GM19193 (cell line): Measurements from ENCODE around the gene HOXD10.

Experiments used
- POLR2A ChIP-seq: IDR thresholded peaks from 4 replicates; pipeline ENCODE4 v1.6.1; 2011; ENCODE audit not compliant: insufficient read depth, insufficient read length; ENCODE audit errors: extremely low read depth

HOXD10 gene

GRCh38 chr2:176105730-176106580, 10.6 kb upstream of the HOXD10 start:
- no peak for TF ChIP-seq POLR2A

DNA sequence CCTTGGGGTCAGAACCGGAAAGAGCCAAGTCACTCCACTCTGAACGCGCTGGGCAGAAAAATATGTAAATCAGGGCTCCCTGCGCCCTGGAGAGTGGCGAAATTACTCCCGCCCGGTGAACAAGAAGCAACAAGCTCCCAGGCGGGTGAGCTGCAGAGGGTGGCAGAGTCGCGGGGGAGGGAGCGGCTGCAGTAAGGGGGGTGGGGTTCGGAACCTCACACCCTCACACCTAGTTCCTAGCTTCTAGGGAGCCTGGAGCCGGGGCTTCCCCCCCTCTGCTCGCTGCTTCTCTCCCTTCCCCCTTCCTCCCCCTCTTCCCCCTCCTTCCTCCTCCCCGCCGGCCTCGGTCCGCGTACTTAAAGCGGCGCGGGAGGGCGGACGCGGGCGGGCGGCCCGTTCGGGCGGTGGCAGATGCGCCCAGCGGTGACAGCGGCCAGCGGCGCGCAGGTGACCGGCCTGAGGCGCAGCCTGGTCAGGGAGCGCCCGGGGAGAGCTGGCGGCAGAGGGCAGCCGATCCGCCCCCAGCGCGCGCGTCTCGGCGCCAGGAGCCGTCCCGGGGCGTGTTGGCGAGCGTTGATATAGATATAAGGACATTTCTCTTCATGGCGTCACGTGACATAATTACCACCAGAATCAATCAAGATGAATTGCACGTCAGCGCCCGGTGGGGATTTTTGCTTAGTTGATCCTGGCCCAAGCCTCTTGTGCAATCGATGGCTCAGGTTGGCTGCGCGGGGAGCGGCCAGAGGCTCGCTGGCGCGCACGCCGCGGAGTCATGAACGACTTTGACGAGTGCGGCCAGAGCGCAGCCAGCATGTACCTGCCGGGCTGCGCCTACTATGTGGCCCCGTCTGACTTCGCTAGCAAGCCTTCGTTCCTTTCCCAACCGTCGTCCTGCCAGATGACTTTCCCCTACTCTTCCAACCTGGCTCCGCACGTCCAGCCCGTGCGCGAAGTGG, 9.7 kb upstream of the HOXD10 start, which contains the start of gene HOXD11:
Gene HOXD11 (plus strand): TSS at position 700 of the 959 bp plus-strand sequence. CDS start 76 bp downstream, at position 776.
- no peak for TF ChIP-seq POLR2A

DNA sequence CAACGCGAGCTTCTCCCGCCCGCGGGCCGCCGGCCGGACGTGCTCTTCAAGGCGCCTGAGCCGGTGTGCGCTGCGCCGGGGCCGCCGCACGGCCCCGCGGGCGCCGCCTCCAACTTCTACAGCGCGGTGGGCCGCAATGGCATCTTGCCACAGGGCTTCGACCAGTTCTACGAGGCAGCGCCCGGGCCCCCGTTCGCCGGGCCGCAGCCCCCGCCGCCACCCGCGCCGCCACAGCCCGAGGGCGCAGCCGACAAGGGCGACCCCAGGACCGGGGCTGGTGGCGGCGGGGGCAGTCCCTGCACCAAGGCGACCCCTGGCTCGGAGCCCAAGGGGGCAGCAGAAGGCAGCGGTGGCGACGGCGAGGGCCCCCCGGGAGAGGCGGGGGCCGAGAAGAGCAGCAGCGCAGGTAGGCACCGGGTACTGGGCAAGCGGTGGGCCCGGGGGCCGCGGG, 8.8 kb upstream of the HOXD10 start:
- no peak for TF ChIP-seq POLR2A

- TF ChIP-seq POLR2A, result no peak
Measured at GRCh38 chr2:176109192-176109901, 7.2 kb upstream of the HOXD10 start.

- no peak for TF ChIP-seq POLR2A
Measured at GRCh38 chr2:176109946-176110345, 6.6 kb upstream of the HOXD10 start.

GRCh38 chr2:176110415-176111308, 5.9 kb upstream of the HOXD10 start:
- TF ChIP-seq POLR2A, result no peak

DNA sequence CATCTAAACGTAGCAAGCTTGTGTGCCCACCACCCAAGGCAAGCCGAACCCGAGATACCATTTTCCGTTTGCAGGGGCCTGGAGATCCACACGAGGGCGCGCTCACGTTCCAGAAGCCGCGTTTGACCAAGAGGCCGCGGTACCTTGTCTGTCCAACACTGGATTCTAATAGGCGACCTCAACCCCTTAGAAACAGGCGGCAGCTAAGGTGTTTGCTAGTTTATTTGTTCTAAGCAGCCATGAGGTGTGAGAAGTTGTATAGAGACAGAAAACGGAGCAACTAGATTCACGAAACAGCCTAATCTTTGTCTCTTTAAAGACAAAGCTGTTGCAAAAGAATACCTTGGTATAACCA, 5.3 kb upstream of the HOXD10 start:
- TF ChIP-seq POLR2A, result no peak

- no peak for TF ChIP-seq POLR2A
Measured at GRCh38 chr2:176111846-176112374, 4.7 kb upstream of the HOXD10 start.

DNA sequence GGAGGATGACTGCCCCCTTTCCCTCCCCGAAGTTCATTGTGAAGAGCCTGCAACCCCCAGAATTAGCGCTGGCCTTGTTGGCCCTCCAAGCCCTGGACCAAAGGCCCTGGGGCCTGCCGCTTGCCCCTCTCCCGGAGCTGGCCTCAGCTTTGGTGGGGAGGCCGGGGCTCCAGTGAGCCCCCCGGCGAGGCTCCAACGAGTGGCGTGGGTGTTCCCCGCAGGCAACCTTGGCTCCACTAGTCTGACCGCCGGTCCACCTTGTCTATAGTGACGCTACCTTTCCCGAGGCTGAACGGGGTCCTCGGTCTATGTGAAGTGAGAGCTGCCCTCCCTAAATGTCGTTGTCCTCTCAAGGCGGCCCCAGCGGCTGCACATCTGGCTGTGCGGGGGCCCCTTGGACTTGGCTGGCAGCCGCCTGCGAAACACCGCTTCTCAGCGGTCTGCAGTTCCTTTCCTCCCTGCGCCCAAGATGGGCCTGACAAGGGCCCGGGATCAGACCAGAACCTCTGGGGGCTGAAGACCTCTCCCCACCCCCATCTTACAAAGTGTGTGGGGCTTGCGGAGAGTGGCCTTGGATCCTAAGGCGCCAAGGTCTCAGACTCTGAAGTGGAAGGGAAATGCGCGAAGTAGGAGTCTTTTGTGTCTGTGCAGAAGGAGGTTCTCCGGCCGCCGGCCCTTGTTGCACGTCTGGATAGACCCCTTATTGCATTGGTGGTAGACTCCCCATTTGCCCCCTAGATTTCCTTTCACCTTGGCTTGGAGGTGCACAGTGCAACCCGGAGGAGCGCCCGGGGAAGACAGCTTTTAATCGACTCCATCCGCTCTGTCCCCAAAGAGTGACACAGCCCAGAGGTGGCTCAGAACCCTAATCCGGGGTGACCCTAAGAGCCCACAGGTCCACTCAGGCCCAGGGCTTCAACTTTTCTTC, 3.9 kb upstream of the HOXD10 start:
- TF ChIP-seq POLR2A, result no peak

GRCh38 chr2:176114120-176114929, 2.3 kb upstream of the HOXD10 start:
- TF ChIP-seq POLR2A, result no peak

GRCh38 chr2:176114930-176115625, 1.5 kb upstream of the HOXD10 start:
- no peak for TF ChIP-seq POLR2A

GRCh38 chr2:176117162-176117822, 714 bp downstream of the HOXD10 start:
- no peak for TF ChIP-seq POLR2A
